Endothelial cell of hepatic sinusoid (primary cell): ENCODE results near the gene MAP2K2.

ENCODE experiments used
- in situ Hi-C: cut with HindIII; loops from 2 replicates; pipeline ENCODE4 v1.10.0; 2017; ENCODE audit warnings: low sequenced_read_pairs

MAP2K2 gene

DNA sequence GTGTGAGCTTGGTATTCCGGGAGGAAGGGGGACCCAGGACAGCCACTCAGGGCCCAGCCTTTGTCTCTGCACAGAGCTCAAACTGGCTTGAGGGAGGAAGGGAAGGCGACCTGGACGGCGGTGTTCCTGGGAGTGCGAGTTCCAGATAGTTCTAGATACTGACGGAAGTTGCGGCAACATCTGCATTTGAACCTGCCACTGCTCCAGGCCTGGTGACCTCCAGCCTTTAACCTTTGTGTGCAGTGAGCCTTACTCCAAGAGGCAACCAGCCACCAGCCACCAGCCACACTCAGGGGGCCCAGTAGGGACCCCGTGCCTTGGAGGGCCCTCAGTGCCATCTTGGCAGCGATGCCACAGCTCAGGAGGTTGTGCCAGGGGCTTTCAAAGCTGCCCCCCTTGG, 41.8 kb downstream of the MAP2K2 start:
- in situ Hi-C loops = no loop called here

DNA sequence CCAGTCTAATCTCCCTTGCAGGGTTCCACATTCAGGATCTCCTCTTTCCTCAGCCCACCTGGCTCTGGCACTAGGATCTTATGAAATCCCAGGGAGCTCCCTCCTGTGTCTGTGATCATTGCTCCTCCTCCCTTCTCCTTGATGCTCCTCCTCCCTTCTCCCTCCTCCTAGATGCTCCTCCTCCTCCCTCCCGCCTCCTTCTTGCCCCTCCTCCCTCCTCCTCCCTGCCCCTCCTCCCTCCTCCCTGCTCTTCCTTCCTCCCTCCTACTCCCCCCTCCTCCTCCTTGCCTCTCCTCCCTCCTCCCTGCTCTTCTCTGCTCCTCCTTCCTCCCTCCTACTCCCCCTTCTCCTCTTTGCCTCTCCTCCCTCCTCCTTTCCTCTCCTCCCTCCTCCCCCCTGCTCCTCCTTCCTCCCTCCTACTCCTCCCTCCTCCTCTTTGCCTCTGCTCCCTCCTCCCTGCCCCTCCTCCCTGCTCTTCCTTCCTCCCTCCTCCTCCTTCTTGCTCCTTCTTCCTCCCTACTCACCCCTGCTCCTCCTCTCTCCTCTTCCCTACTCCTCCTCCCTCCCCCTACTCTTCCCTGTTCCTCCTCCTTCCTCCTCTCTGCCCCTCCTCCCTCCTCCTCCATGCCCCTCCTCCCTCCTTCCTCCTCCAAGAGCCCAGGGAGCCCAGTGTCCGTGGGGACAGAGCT, 42.3 kb downstream of the MAP2K2 start:
- in situ Hi-C loops = no loop called here

GRCh38 chr19:4080473-4080872, 43.4 kb downstream of the MAP2K2 start:
- in situ Hi-C loops = no loop called here

GRCh38 chr19:4077800-4078684, 45.9 kb downstream of the MAP2K2 start:
- in situ Hi-C loops = no loop called here

DNA sequence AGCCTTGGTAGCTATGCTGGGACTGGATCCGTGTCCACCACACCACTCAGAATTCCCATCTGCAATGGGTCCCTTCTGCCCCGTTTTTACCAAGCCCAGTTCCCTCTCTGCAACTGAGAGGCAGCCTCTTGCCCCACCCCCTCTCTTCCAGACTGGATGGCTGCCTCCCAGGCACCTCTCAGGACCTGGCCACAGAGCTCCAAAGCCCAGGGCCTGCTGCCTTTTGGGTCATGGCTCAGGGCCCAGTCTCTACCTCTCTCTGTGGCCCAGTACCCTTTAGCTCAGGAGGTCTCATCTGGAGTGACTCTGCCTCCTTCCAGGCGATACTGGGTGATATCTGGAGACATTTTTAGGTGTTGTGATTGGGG, 46.9 kb downstream of the MAP2K2 start:
- in situ Hi-C loops = no loop called here

GRCh38 chr19:4075373-4075772, 48.5 kb downstream of the MAP2K2 start:
- in situ Hi-C loops = no loop called here

DNA sequence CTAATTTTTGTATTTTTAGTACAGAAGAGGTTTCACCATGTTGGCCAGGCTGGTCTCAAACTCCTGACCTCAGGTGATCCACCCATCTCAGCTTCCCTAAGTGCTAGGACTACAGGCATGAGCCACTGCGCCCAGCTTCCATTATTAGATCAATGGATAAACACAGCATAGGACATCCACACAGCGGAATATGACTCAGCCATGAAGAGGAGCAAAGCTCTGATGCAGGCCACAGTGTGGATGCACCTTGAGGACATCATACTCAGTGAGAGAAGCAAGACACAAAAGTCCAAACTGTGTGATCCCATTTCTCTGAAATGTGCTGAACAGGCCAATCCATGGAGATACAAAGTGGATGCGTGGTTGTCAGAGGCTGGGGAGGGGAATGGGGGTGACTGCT, 52.3 kb downstream of the MAP2K2 start:
- in situ Hi-C loops = no loop called here

GRCh38 chr19:4069331-4069959, 54.5 kb downstream of the MAP2K2 start:
- in situ Hi-C loops = no loop called here

DNA sequence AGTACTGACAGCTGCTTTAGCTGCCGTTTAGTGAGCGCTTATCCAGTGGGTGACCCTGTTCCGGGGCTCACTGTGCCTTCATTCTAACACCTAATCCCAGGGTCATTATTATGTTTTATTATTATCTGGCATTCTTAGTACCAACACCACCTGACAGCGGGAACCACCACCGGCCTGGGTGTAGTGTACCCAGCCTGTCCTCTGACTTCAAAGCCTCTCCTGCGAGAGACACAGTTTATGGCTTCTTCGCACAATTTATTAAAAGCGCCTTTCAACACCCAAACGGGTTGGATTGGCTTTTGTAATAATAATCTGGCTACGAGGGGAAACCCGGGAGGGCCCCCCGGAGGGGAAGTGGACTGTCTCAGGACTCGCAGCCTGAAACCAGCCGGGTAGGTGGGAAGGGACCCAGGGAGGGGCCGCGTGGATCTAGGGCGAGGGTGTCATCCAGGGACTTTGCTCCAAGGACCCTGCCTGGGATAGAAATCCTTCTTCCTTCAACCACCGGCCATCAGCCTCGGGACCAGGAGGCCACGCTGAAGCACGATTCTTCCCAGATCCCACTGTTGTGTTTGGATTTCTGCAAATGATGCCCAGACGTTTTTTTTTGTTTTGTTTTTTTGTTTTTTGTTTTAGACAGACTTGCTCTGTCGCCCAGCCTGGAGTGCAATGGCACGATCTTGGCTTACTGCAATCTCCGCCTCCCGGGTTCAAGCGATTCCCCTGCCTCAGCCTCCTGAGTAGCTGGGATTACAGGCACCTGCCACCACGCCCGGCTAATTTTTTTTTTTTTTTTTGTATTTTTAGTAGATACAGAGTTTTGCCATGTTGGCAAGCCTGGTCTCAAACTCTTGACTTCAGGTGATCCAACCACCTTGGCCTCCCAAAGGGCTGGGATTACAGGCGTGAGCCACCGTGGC, 55.6 kb downstream of the MAP2K2 start:
- in situ Hi-C loops = no loop called here

DNA sequence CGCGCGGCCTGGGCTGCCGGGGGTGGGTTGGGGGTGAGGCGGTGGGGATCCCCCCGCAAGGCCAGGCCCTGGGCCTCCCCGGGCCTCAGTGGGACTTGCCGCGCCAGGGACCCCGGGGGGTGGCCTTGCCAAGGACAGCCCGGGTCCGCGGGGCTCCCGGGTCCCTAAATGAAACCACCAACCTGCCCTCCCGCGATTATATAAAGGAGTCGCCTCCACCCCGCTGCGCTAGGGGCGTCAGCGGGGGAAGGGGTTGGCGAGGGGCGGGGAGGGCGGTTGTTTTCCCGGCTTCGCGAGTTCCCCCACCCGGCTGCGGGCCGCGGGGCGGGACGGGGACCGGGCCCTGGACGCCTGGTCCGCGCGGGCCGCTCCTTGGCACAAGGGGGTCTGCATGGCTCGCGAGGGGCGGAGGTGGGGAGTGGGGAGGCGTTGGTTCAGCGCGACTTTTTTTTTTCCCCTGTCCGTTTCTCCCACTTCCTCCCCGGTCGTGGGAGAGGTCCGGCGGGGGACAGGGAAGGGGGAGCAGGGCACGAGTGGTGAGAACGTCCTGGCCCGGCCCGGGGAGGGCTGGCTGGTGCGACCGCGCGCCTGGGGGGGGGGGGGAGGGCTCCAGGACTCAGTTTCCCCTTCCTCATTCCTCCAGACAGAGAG, 56.4 kb downstream of the MAP2K2 start:
- in situ Hi-C loops = no loop called here

DNA sequence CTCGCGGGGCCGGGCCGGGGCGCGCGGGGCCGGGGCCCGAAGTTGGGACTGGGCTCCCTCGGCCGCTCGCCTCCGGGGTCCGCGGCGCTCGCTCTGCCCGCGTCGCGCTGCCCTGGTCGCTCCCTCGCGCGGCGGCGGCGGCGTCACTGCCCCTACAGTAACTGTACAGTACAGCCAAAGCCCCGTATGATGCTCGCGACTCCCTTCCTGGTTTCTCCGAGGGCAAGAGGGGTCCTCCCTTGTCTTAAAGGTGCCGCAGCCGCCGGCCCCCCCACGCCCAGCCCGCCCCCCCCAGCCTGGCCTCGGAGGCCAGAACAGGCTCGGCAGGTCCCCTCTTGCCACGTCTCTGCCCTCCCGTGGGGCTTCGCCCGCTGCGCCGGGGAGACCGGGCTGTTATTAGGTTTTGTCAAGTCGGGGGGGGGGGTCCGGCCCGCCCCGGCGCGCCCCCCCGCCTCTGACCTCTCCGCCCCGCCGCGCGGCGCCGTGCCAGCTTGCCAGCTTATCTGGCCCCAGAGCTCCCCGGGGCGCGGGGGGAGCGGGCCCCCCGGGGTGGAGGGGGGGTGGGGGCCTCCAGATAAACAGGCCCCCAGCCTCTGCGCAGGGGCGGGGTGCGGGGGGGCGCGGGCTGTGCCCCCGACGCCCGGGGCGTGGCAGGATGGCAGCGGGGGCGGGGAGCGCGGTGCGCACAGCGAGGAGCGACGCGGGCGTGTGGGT, 57.1 kb downstream of the MAP2K2 start, which contains the start of gene ZBTB7A:
Gene ZBTB7A (minus strand): TSS at position 218 of the 714 bp plus-strand sequence. CDS start 11,667 bp downstream, outside the sequence.
- in situ Hi-C loops = no loop called here

GRCh38 chr19:4066176-4066606, 57.7 kb downstream of the MAP2K2 start:
- in situ Hi-C loops = no loop called here

- in situ Hi-C loops = no loop called here
Observed at GRCh38 chr19:4065430-4066175, 58.3 kb downstream of the MAP2K2 start.

GRCh38 chr19:4064496-4065260, 59.2 kb downstream of the MAP2K2 start:
- in situ Hi-C loops = loop anchor here (5.0 kb wide), 1 partner anchor 68 kb away; no protein-coding TSS in a partner anchor

DNA sequence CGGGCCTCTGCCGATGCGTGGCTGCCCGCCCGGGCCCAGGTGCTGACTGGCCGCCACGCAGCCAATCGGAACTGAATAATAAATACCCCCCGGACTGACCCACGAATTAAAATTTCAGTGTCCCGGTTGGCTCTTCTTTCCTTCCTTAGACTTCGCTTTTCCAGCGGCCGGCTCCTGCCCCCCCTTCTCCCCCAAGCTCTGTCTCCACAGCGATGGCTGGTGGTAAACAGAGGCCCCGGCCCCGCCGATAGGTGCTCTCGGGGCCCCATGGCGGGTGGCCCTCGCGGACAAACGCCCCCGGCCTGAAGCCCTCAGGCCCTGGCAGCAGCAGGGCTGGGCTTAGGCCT, 59.8 kb downstream of the MAP2K2 start:
- in situ Hi-C loops = loop anchor here (5.0 kb wide), 1 partner anchor 68 kb away; no protein-coding TSS in a partner anchor

GRCh38 chr19:4063369-4064148, 60.4 kb downstream of the MAP2K2 start:
- in situ Hi-C loops = loop anchor here (5.0 kb wide), 1 partner anchor 69 kb away; no protein-coding TSS in a partner anchor
